ENCODE results near the gene UACA.
A peak's percentile ranks its signal among the peaks of the same experiment; 100 is the strongest.

The UACA gene

GRCh38 chr15:70801109-70801508 lies 37.8 kb upstream of the UACA start:
- no peak for TF ChIP-seq CTCF (conservative IDR thresholded peaks at IDR 0.05; ENCODE audit: low read length)
- no peak overlapping the region for H3K4me3 ChIP-seq (ENCODE audit: low read length)
- peak; percentile 34 for DNase-seq (ENCODE audit: low read depth)

- TF ChIP-seq CTCF (conservative IDR thresholded peaks at IDR 0.05; ENCODE audit: low read length) = no peak
- no peak overlapping the region for H3K4me3 ChIP-seq (ENCODE audit: low read length)
- peak; percentile 98 for DNase-seq (ENCODE audit: low read depth)
Observed at GRCh38 chr15:70799667-70800450, 36.5 kb upstream of the UACA start.

- no peak for DNase-seq (ENCODE audit: low read depth)
- no peak overlapping the region for H3K4me3 ChIP-seq (ENCODE audit: low read length)
- no peak for TF ChIP-seq CTCF (conservative IDR thresholded peaks at IDR 0.05; ENCODE audit: low read length)
Observed at GRCh38 chr15:70797464-70797863, 34.1 kb upstream of the UACA start.

GRCh38 chr15:70796516-70797310 lies 33.4 kb upstream of the UACA start:
- TF ChIP-seq CTCF (conservative IDR thresholded peaks at IDR 0.05; ENCODE audit: low read length) = no peak
- no peak for DNase-seq (ENCODE audit: low read depth)
- H3K4me3 ChIP-seq (ENCODE audit: low read length) = no peak overlapping the region

- peak overlapping the region; percentile 28 for H3K4me3 ChIP-seq (ENCODE audit: low read length)
- TF ChIP-seq CTCF (conservative IDR thresholded peaks at IDR 0.05; ENCODE audit: low read length) = no peak
- DNase-seq (ENCODE audit: low read depth) = peak; percentile 93
Observed at GRCh38 chr15:70795311-70795665, 31.9 kb upstream of the UACA start.

- no peak for DNase-seq (ENCODE audit: low read depth)
- H3K4me3 ChIP-seq (ENCODE audit: low read length) = peak overlapping the region; percentile 28
- TF ChIP-seq CTCF (conservative IDR thresholded peaks at IDR 0.05; ENCODE audit: low read length) = no peak
Observed at GRCh38 chr15:70794596-70795310, 31.4 kb upstream of the UACA start.

All from AG10803 (cell line).